HCT116 (cell line): ENCODE measurements around the gene AFF1. TPM values are rescaled to one million over a fixed set of nuclear protein-coding genes. Genes with fewer than 3 reads are reported as not detected.
A peak's percentile ranks its signal among the peaks of the same experiment; 100 is the strongest.

Source experiments
- ATAC-seq: fragments of 200-7000 bp; cut with Tn5 transposase; 2 replicates; pipeline ENCODE4 v1.9.1; 2020; ENCODE audit warnings: mild to moderate bottlenecking, moderate library complexity
- BruUV-seq: library from RNA; stranded (reverse); fragments of 400-500 nt; replicated peaks from 2 replicates; lab custom pipeline; 2021; lab: Mats Ljungman, UMichigan
- CTCF ChIA-PET: fragments of 300-600 bp; sonication (Branson Sonifier 250); formaldehyde crosslinking; loops from one replicate; lab custom pipeline; 2021; ENCODE audit warnings: antibody characterized with exemption; lab: Charles Lee
- POLR2A ChIA-PET: fragments of 300-600, 350-600 bp; sonication (Branson Sonifier 250); formaldehyde crosslinking; loops from one replicate; lab custom pipeline; 2021; ENCODE audit warnings: antibody characterized with exemption; lab: Charles Lee
- RAD21 ChIA-PET, 2 experiments: fragments of 300-600 bp; sonication (Branson Sonifier 250); formaldehyde crosslinking; loops; one replicate each; lab custom pipeline; 2023; ENCODE audit warnings: low total read pairs in 2 of 2; ENCODE audit not compliant: uncharacterized antibody in 2 of 2, unreplicated experiment in 2 of 2, low non-redundant PET in 1 of 2; lab: Charles Lee
- DNase-seq: peaks from one replicate; pipeline ENCODE4 v3.0.0-alpha.2; 2010; ENCODE audit warnings: low read depth, low spot score
- H2AFZ ChIP-seq: fragments of 200-600 bp; shearing (Covaris generic), sonication (generic); 2 replicates; pipeline ENCODE4 v1.6.1; 2017; ENCODE audit warnings: low read depth, mixed run types, mixed read lengths, antibody characterized with exemption, low read length; ENCODE audit not compliant: poor library complexity, severe bottlenecking
- H3K27ac ChIP-seq: 2 replicates; pipeline ENCODE4 v1.5.1; 2012; ENCODE audit warnings: low read depth, low read length
- H3K27me3 ChIP-seq: fragments of 200-600 bp; sonication (generic); 2 replicates; pipeline ENCODE4 v1.6.1; 2016; ENCODE audit warnings: mixed run types, low read length, mixed read lengths; ENCODE audit not compliant: insufficient read depth
- H3K36me3 ChIP-seq, 2 experiments: fragments of 200-500 bp in 1 of 2; fragments of 200-600 bp in 1 of 2; sonication (Bioruptor generic) in 1 of 2; sonication (generic) in 1 of 2; 2 replicates each; pipeline versions ENCODE4 v1.5.1 to v1.6.1; 2014 to 2016; ENCODE audit warnings: low read length in 2 of 2, inconsistent platforms in 1 of 2, mixed read lengths in 1 of 2, mixed run types in 1 of 2; ENCODE audit not compliant: insufficient read depth in 2 of 2, control insufficient read depth in 1 of 2
- H3K4me1 ChIP-seq, 2 experiments: fragments of 200-600 bp in 1 of 2; sonication (generic) in 1 of 2; 2 replicates each; pipeline versions ENCODE4 v1.5.1 to v1.6.1; 2012 to 2017; ENCODE audit warnings: low read length in 2 of 2, inconsistent platforms in 1 of 2, mild to moderate bottlenecking in 1 of 2, mixed read lengths in 1 of 2, mixed run types in 1 of 2, moderate library complexity in 1 of 2; ENCODE audit not compliant: insufficient read depth in 2 of 2, control insufficient read depth in 1 of 2
- H3K4me2 ChIP-seq: fragments of 200-600 bp; sonication (generic); 2 replicates; pipeline ENCODE4 v1.6.1; 2017; ENCODE audit warnings: mixed run types, low read length, mixed read lengths
- H3K4me3 ChIP-seq, 2 experiments: fragments of 200-600 bp in 1 of 2; sonication (generic) in 1 of 2; replicated peaks in 1 of 2; 2 replicates each; pipeline ENCODE4 v1.5.1; 2011 to 2016; ENCODE audit warnings: low read length in 2 of 2, control low read depth in 1 of 2, low read depth in 1 of 2, mild to moderate bottlenecking in 1 of 2, mixed read lengths in 1 of 2, mixed run types in 1 of 2
- H3K79me2 ChIP-seq: fragments of 200-600 bp; sonication (generic); 2 replicates; pipeline ENCODE4 v1.6.1; 2017; ENCODE audit warnings: mild to moderate bottlenecking, mixed run types, low read length, moderate library complexity, mixed read lengths; ENCODE audit not compliant: insufficient read depth
- H3K9ac ChIP-seq: fragments of 200-600 bp; sonication (generic); 2 replicates; pipeline ENCODE4 v1.6.1; 2016; ENCODE audit warnings: low read length, mixed read lengths
- H3K9me2 ChIP-seq: fragments of 200-600 bp; sonication (generic), shearing (Covaris generic); 2 replicates; pipeline ENCODE4 v1.6.1; 2017; ENCODE audit warnings: mixed run types, mild to moderate bottlenecking, moderate library complexity; ENCODE audit not compliant: insufficient read depth
- H3K9me3 ChIP-seq, 2 experiments: fragments of 200-500 bp in 1 of 2; fragments of 200-600 bp in 1 of 2; sonication (Bioruptor generic) in 1 of 2; sonication (generic) in 1 of 2; 2 replicates each; pipeline ENCODE4 v1.6.1; 2014 to 2017; ENCODE audit warnings: low read length in 2 of 2, mixed read lengths in 2 of 2, inconsistent platforms in 1 of 2, low read depth in 1 of 2, mild to moderate bottlenecking in 1 of 2, mixed run types in 1 of 2, moderate library complexity in 1 of 2; ENCODE audit not compliant: control insufficient read depth in 1 of 2, insufficient read depth in 1 of 2
- H4K20me1 ChIP-seq: fragments of 200-600 bp; sonication (generic), shearing (Covaris generic); 2 replicates; pipeline ENCODE4 v1.6.1; 2017; ENCODE audit warnings: mixed run types, mild to moderate bottlenecking, moderate library complexity; ENCODE audit not compliant: insufficient read depth
- CBX3 ChIP-seq: IDR thresholded peaks from 2 replicates; pipeline ENCODE4 v1.6.1; 2012; ENCODE audit warnings: low read depth
- CEBPB ChIP-seq: IDR thresholded peaks from 2 replicates; pipeline ENCODE4 v1.6.1; 2012; ENCODE audit warnings: low read depth
- EGR1 ChIP-seq: IDR thresholded peaks from 2 replicates; pipeline ENCODE4 v1.6.1; 2012; ENCODE audit warnings: low read depth
- ELF1 ChIP-seq: IDR thresholded peaks from 2 replicates; pipeline ENCODE4 v1.6.1; 2012; ENCODE audit warnings: low read depth, borderline replicate concordance
- EZH2 ChIP-seq: fragments of 200-600 bp; sonication (generic); IDR thresholded peaks from 2 replicates; pipeline ENCODE4 v1.6.1; 2017; ENCODE audit warnings: antibody characterized with exemption, mixed run types
- EZH2phosphoT487 ChIP-seq: fragments of 200-600 bp; IDR thresholded peaks from 2 replicates; pipeline ENCODE4 v1.6.1; 2018; ENCODE audit warnings: antibody characterized with exemption, borderline replicate concordance
- FOSL1 ChIP-seq: IDR thresholded peaks from 2 replicates; pipeline ENCODE4 v1.6.1; 2012; ENCODE audit warnings: low read depth
- JUND ChIP-seq: IDR thresholded peaks from 2 replicates; pipeline ENCODE4 v1.6.1; 2012
- POLR2A ChIP-seq: IDR thresholded peaks from 2 replicates; pipeline ENCODE4 v1.7.0; 2011; ENCODE audit warnings: borderline replicate concordance; ENCODE audit not compliant: insufficient read depth, insufficient read length; ENCODE audit errors: extremely low read depth
- POLR2AphosphoS5 ChIP-seq: IDR thresholded peaks from 2 replicates; pipeline ENCODE4 v1.6.1; 2011; ENCODE audit warnings: mild to moderate bottlenecking, low read depth, low read length, moderate library complexity
- RAD21 ChIP-seq: IDR thresholded peaks from 2 replicates; pipeline ENCODE4 v1.6.1; 2012; ENCODE audit warnings: low read depth, mild to moderate bottlenecking
- SIN3A ChIP-seq: IDR thresholded peaks from 2 replicates; pipeline ENCODE4 v1.6.1; 2012; ENCODE audit warnings: low read depth
- SP1 ChIP-seq: IDR thresholded peaks from 2 replicates; pipeline ENCODE4 v1.6.1; 2012; ENCODE audit warnings: low read depth
- SRF ChIP-seq: IDR thresholded peaks from 2 replicates; pipeline ENCODE4 v1.6.1; 2012; ENCODE audit warnings: low read depth
- TCF7L2 ChIP-seq: IDR thresholded peaks from 2 replicates; pipeline ENCODE4 v1.7.0; 2011; ENCODE audit warnings: borderline replicate concordance, inconsistent platforms; ENCODE audit not compliant: insufficient read depth, insufficient read length; ENCODE audit errors: extremely low read depth
- YY1 ChIP-seq: IDR thresholded peaks from 2 replicates; pipeline ENCODE4 v1.6.1; 2011; ENCODE audit warnings: low read length, low read depth, moderate library complexity, mild to moderate bottlenecking; ENCODE audit not compliant: insufficient replicate concordance; ENCODE audit errors: extremely low read depth
- ZFX ChIP-seq: fragments of 450-650 bp; IDR thresholded peaks from 2 replicates; pipeline ENCODE4 v1.6.1; 2017
- ZNF274 ChIP-seq: fragments of 200-500 bp; sonication (Bioruptor generic); IDR thresholded peaks from 2 replicates; pipeline ENCODE4 v1.6.1; 2014; ENCODE audit warnings: mild to moderate bottlenecking, low read depth, low read length, inconsistent platforms
- intact Hi-C: fragments of 100-400 bp; cut with micrococcal nuclease; formaldehyde crosslinking; loops from 2 replicates; pipeline ENCODE4 v1.10.0; 2022
- total RNA-seq: library from RNA; stranded (reverse); gene quantifications from one replicate; pipeline ENCODE4 v1.2.1, GENCODE V29; 2021; ENCODE audit not compliant: unreplicated experiment
- TF ChIP-seq, protein P1 (sequence below): IDR thresholded peaks from 2 replicates; pipeline ENCODE4 v1.6.1; 2011; ENCODE audit warnings: mild to moderate bottlenecking, low read length, moderate library complexity; ENCODE audit not compliant: insufficient replicate concordance; ENCODE audit errors: extremely low read depth
- TF ChIP-seq, protein P2 (sequence below), 3 experiments: fragments of 200-600 bp in 1 of 3; sonication (generic) in 1 of 3; IDR thresholded peaks in 2 of 3; conservative IDR thresholded peaks in 1 of 3; 2 replicates each; pipeline ENCODE4 v1.5.1; 2012 to 2017; ENCODE audit warnings: low read depth in 2 of 3, low read length in 2 of 3, antibody characterized with exemption in 1 of 3, borderline replicate concordance in 1 of 3, control low read depth in 1 of 3, mild to moderate bottlenecking in 1 of 3, mixed read lengths in 1 of 3, mixed run types in 1 of 3, moderate library complexity in 1 of 3; ENCODE audit not compliant: insufficient read depth in 1 of 3
- TF ChIP-seq, protein P3 (sequence below): IDR thresholded peaks from 2 replicates; pipeline ENCODE4 v1.6.1; 2012
- TF ChIP-seq, protein P4 (sequence below): IDR thresholded peaks from 2 replicates; pipeline ENCODE4 v1.6.1; 2012; ENCODE audit warnings: low read depth

Gene AFF1
- total RNA-seq, 1 experiment from 2014 or later: 43.1 TPM

GRCh38 chr4:87060957-87061356 lies 126.1 kb downstream of the AFF1 start:
- ChIA-PET POLR2A (no interaction called here), CTCF (no interaction called here), RAD21 (no interaction called here)
- H3K9me3 ChIP-seq: no peaks in the 10 kb centered on the region
- no peak overlapping the region for H3K4me3 ChIP-seq
- no TSS peak for BruUV-seq
- H3K4me1 ChIP-seq: peaks cover 30 to 38% of the 10 kb centered on the region in 2 experiments
- H2AFZ ChIP-seq: no peak overlapping the region
- no peak overlapping the region for H3K9ac ChIP-seq
- DNase-seq: peak; percentile 56
- H3K27me3 ChIP-seq: no peaks in the 10 kb centered on the region
- H3K27ac ChIP-seq: no peak overlapping the region
- intact Hi-C loops: no loop called here
- no peaks in the 10 kb centered on the region for H3K36me3 ChIP-seq
- peak overlapping the region; percentile 22 for H3K4me2 ChIP-seq
- H3K79me2 ChIP-seq: peaks cover 11% of the 10 kb centered on the region; the same call in 1 of the 2 replicates
- ATAC-seq: peak; percentile 80
- H4K20me1 ChIP-seq: no peaks in the 10 kb centered on the region
- no peaks in the 10 kb centered on the region for H3K9me2 ChIP-seq
- TF ChIP-seq JUND (peak; percentile 68), SRF (no peak), CEBPB (no peak), RAD21 (no peak), ZFX (no peak), SIN3A (peak; percentile 59; the same call in 1 of the 2 replicates), YY1 (no peak), ZNF274 (no peak), SP1 (peak; percentile 43), EZH2phosphoT487 (no peak), TCF7L2 (no peak), ELF1 (no peak), POLR2AphosphoS5 (no peak), FOSL1 (peak; percentile 62), CBX3 (0 out of 2 replicates have a peak, but pooled peaks have one; percentile 59), POLR2A (no peak), EGR1 (no peak), EZH2 (no peak)
- TF ChIP-seq, protein P1, sequence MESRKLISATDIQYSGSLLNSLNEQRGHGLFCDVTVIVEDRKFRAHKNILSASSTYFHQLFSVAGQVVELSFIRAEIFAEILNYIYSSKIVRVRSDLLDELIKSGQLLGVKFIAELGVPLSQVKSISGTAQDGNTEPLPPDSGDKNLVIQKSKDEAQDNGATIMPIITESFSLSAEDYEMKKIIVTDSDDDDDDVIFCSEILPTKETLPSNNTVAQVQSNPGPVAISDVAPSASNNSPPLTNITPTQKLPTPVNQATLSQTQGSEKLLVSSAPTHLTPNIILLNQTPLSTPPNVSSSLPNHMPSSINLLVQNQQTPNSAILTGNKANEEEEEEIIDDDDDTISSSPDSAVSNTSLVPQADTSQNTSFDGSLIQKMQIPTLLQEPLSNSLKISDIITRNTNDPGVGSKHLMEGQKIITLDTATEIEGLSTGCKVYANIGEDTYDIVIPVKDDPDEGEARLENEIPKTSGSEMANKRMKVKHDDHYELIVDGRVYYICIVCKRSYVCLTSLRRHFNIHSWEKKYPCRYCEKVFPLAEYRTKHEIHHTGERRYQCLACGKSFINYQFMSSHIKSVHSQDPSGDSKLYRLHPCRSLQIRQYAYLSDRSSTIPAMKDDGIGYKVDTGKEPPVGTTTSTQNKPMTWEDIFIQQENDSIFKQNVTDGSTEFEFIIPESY: no peak
- TF ChIP-seq, protein P2, sequence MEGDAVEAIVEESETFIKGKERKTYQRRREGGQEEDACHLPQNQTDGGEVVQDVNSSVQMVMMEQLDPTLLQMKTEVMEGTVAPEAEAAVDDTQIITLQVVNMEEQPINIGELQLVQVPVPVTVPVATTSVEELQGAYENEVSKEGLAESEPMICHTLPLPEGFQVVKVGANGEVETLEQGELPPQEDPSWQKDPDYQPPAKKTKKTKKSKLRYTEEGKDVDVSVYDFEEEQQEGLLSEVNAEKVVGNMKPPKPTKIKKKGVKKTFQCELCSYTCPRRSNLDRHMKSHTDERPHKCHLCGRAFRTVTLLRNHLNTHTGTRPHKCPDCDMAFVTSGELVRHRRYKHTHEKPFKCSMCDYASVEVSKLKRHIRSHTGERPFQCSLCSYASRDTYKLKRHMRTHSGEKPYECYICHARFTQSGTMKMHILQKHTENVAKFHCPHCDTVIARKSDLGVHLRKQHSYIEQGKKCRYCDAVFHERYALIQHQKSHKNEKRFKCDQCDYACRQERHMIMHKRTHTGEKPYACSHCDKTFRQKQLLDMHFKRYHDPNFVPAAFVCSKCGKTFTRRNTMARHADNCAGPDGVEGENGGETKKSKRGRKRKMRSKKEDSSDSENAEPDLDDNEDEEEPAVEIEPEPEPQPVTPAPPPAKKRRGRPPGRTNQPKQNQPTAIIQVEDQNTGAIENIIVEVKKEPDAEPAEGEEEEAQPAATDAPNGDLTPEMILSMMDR (IDR thresholded peaks at IDR 0.05 in 2 of 3, conservative IDR thresholded peaks at IDR 0.05 in 1 of 3; ENCODE audit: borderline replicate concordance in 1 of 3, insufficient read depth in 1 of 3, low read depth in 2 of 3, low read length in 2 of 3): no peak
- TF ChIP-seq, protein P3, sequence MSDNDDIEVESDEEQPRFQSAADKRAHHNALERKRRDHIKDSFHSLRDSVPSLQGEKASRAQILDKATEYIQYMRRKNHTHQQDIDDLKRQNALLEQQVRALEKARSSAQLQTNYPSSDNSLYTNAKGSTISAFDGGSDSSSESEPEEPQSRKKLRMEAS: peak; percentile 46; the same call in 1 of the 2 replicates
- TF ChIP-seq, protein P4, sequence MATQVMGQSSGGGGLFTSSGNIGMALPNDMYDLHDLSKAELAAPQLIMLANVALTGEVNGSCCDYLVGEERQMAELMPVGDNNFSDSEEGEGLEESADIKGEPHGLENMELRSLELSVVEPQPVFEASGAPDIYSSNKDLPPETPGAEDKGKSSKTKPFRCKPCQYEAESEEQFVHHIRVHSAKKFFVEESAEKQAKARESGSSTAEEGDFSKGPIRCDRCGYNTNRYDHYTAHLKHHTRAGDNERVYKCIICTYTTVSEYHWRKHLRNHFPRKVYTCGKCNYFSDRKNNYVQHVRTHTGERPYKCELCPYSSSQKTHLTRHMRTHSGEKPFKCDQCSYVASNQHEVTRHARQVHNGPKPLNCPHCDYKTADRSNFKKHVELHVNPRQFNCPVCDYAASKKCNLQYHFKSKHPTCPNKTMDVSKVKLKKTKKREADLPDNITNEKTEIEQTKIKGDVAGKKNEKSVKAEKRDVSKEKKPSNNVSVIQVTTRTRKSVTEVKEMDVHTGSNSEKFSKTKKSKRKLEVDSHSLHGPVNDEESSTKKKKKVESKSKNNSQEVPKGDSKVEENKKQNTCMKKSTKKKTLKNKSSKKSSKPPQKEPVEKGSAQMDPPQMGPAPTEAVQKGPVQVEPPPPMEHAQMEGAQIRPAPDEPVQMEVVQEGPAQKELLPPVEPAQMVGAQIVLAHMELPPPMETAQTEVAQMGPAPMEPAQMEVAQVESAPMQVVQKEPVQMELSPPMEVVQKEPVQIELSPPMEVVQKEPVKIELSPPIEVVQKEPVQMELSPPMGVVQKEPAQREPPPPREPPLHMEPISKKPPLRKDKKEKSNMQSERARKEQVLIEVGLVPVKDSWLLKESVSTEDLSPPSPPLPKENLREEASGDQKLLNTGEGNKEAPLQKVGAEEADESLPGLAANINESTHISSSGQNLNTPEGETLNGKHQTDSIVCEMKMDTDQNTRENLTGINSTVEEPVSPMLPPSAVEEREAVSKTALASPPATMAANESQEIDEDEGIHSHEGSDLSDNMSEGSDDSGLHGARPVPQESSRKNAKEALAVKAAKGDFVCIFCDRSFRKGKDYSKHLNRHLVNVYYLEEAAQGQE: no peak
